ENCODE measurements around the gene ANO3.
"Not testable (repeated sequence)": the region's sequence is repeated elsewhere in the genome, so short reads cannot be mapped to it uniquely, and the experiment has no call there.

Gene ANO3

DNA sequence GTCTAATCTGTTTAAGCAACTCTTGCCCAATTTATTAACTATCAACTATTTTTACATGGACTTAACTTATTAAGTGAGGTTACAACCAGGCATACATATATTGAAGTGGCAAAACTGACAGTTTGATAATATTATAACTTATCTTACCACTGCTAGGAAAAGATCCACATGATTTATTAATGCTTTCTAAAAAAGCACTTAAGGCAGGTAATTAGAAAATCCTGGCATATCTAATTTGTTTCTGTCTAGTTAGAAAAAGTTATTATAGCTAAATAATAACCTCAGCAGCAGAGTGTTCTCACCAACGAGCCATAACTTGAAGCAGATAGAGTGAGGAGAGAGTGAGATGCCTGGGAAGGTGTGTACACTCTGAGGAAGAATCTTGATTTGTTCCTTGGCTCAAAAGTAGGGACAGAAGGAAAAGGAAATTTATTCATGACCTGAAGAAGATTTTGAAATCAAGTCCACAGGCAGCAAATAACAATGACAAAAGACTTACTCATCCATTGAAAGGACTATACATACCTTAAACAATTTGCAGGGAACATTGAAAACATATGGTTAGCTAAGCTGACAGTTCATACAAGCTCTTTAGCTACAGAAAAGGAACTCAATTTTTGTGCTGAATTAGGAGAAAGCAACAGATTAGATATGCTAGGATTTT lies 247.2 kb downstream of the ANO3 start:
- peak; percentile 21 for DNase-seq

DNA sequence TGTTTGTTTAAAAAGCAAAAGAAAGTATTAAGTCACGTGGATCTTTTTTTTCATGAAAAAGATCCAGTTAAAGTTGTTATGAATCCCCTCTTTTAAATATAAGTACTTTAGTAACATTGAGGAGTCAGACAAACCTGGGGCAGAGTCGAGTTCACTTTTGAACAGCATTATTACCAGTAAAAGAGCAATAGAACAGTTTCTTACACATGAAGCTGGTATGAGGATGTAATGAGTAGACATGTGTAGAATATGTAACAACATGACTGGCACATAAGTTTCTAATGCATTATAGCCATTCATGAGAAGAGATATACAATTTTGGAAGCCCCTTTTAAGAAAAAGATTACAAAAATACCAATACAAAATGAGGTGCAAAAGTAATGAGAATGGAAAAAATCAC lies 247.8 kb downstream of the ANO3 start:
- no peak for DNase-seq

DNA sequence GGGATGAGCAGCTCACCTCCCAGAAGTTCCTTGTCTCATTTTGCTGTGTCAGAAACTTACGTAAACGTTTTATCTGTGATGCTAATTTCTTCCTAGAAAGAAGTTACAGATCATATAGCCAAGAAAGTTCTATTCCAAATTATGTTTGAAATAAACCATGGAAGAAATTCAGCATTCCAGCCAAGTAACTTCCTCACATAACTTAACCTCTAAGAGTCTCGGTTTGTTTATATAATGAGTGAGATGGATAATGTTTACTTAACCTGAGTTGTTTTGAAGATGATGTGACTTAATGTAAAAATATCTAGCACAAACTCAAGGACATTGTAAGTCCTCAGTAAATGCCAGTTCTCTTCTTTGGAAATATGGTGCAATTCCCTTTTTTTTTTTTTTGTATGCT lies 249.0 kb downstream of the ANO3 start:
- DNase-seq: no peak

DNA sequence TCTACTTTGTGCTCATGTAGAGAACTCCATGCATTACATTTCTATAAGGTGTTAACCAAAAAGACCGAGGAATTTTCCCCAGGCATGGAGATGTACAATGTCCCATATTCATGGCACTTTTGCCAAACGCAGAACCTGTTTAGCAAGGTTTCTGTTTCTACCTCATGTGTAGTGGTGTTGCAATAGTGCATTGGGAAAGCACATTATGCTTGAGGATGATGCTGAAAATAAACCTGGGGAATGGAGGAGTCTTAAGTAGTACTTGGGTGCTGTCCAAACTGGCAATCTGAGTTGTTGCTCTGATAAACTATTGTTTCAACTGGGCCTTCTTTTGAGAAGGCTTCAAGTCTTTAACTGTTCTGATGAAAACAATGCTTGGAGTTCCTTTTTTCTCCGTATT lies 251.6 kb downstream of the ANO3 start:
- no peak for DNase-seq

DNA sequence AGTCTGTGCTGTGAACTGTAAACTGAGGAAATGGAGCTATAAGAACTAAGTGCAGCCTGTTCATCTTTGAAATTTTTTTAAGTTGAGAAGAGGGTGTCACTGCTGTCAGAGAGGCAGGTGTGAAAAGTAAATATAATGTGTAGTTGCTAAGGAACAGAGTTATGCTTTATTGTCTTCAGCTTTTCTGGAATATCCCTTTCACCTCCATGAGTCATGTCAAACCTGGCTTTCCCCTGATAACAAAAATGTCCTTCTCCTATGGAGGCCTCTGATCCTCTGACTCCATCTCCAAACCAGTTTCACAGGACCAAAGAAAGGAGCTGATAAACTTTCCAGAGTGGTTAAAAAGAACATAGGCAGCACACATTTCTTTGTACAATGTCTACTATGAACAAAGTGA lies 252.9 kb downstream of the ANO3 start:
- no peak for DNase-seq

DNA sequence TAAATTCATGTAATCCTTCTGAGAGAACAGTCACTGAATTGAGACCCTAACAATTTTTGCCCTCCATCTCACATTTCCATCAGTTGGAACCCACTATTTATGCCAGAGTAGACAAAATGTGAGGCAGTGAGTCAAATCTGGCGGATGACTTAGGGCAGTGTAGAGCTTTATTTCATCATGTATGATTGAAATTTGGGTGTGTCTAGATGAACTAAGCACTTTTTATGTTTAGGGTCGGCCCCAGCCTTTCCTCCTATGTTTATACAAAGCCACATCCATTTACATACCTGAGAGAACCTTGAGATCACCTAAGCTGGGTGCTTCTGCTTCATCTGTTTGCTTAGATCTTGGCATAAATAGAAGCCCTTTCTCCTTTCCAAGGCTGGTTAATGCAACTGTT lies 255.1 kb downstream of the ANO3 start:
- DNase-seq: no peak

DNA sequence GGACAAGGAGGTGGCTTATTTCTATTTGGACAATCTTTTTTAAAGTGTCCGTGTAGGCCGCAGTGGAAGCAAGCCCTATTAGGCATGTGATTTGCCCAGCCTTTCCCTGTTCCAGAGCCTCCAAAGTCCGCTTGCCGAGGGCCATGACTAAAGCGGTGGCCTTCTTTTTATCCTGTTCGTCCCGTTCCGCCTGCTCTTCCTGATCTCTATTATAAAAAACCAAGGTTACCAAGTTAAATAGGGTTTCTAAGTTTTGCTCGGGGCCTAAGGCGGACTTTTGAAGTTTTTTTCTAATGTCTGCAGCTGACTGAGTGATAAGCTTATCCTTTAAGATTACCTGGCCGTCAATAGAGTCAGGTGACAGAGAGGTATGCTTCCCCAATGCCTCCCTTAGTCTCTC lies 261.8 kb downstream of the ANO3 start:
- DNase-seq: no peak

DNA sequence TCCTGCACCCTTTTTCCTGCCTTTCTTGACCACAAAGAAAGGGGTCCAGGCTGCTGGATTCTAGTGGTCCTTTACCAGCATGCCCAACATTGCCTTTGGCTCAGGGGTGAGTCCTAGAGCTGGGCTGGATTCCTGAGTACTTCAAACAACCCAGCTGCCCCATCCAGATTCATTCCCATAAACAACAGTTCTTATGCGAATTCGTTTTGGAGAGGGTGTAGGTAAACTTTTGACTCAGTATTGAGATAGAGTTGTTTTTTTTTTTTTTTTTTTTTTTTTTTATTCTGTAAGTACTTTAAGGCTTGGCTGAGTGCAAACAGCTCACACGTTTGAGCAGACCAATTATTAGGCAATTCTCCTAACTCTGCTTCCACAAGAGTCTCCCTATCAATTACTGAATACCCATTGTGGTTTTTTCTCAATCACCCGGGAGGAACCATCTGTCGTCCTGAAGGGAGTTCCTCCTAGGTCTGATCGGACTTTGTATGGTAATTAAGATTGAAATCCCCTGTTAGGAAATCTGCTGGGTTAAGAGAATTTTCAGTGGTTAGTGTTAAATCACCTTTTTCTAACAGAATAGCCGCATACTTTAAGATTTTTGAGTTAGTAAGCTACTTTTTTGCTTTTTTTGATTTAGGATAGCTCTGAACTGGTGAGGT lies 263.4 kb downstream of the ANO3 start:
- not testable (repeated sequence) for DNase-seq

DNA sequence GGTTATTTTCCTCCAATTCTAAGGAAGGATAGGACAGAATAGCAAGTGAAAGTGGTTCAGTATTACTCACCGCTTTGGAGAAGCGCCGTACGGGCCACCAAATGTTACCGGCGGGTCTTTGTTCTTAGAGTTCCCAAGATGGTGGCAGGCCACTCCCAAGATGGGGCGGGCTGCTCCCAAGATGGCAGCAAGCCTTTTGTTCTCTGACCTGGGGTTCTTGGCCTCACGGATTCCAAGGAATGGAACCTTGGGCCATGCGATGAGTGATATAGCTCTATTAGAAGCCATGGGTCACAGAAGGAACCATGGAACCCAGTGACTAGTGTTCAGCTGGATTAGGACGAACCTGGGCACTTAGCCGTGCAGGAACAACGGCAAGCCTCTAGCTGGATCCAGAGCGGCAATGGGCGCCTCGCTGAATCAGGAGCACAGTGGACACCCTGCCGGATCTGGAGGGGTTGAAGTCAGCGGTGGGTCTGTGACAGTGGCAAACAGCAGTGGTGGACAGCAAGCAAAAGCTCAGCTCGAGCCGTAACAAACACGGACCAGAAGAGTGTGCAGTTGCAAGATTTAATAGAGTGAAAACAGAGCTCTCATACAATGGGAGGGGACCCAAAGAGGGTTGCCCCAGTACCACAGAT lies 265.2 kb downstream of the ANO3 start:
- not testable (repeated sequence) for DNase-seq

DNA sequence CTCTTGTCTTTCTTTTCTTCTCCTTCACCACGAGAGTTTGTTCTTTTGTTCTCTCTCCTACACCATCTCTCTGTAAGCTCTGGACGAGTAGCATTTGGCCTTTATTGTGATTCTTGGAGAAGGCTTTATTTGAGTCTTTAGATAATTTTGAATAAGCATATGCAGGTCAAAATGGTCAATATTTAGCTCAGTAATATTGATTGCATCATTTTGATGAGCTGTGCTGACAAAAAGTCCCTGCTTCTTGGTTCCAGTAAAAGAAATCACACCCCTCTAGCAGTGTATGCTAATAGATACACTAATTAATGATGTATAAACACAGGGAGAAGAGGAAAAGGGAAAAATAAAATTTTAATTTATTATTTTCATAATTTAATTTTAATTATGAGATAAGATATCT lies 266.0 kb downstream of the ANO3 start:
- no peak for DNase-seq

DNA sequence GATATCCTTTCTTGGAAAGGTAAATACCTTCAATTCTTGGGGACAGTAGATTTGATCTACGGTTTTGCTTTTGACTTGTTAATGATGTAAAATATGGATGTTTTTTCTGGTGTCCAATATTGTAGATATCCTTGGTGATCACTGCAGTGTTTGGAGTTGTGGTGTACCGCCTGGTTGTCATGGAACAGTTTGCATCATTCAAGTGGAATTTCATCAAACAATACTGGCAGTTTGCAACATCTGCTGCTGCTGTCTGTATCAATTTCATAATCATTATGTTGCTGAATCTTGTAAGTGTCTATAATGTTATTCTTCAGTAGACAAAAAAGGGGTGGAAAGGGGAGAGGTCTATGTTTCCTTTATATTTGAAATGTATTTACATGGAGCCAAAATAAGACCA lies 267.5 kb downstream of the ANO3 start:
- DNase-seq: peak; percentile 56

DNA sequence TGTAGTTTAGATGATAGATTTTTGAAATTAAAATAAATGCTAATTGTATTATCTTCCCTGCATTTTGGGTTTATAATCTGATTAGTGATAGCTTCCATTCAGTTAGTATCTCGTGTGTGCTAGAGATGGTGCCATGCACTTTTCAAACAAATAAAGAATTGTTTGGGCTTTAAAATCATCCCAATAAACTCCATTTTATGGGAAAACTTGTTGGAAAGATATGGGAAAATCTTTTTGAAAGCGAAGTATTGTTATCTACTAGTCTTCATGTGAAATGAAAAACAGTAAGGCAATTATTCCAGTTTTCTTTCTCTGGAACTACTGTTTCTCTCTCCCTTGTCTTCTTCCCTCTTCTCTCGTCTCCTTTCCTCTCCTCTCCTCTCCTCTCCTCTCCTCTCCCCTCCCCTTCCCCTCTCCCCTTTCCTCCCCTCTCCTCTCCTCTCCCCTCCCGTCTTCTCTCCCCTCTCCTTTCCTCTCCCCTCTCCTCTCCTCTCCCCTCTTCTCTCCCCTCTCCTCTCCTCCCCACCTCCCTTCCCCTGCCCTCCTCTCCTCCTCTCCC lies 268.0 kb downstream of the ANO3 start:
- no peak for DNase-seq

DNA sequence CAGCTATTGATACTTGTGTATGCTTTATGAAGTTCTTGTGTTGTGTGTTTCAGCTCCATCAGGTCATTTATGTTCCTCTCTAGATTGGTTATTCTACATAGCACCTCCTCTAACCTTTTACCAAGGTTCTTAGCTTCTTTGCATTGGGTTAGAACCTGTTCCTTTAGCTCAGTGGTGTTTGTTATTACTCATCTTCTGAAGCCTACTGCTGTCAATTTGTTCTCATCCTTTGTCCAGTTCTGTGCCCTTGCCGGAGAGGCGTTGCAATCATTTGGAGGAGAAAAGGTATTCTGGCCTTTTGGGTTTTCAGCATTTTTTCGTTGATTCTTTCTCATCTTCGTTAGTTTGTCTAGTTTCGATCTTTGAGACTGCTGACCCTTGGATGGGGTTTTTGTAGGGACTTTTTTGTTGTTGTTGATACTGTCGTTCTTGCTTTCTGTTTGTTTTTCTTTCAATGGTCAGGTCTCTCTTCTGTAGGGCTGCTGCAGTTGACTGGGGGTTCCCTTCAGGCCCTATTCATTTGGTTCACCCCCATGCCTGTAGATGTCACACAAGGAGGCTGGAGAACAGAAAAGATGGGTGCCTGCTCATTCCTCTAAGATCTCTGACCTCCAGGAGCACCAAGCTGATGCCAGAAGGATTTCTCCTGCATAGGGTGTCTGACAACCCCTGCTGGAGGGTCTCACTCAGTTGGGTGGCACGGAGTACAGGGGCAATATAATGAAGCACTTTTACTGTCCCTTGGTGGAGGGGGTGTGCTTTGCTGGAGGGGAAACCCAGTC lies 276.0 kb downstream of the ANO3 start:
- no peak for DNase-seq

DNA sequence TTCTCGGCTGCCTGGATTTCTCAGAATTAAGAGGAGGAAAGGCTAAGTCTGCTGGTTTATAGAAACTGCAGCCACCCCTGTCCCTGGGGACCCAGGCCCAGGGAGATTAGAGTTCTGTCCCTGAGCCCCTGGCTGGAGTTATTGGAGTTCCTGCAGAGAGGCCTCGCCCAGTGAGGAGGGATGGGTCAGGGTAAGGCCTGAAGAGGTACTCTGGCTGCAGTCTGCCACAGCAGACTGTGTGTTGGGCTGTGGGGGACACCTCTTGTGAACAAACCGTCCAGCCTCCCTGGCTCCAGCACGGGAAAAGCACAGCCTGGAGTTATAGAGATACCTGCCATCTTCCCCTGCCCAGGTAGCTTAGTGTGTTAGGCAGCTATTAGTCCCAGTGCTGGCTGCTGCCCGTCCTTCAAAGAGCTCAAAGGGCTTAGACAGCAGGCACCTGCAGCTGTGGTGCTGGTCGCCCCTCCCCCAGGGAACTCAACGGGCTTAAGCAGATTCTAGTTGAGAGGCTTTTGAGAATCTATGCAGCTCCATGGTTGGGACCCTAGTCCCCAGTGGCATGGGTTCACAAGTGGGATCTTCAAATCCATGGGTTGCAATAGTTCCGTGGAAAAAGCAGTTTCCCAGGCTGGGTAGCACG lies 276.7 kb downstream of the ANO3 start:
- DNase-seq: no peak

DNA sequence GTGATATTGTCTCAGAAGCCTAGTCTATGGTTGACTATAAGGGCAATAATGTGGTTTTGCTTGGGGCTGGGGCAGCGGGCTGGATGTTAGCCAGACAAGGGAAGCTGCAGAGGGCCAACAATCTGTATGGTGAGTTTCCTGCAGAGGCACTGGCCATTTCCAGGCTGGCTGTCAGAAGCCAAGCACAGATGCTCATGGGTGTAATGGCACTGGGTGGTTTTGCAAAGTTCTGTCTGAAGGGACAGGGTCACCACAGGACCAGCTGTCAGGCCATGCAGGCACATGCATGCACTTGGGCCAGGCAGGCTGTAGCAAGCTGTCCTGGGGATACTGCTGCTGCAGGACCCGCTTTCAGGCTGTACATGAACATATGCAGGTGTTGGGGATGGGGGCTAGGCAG lies 281.8 kb downstream of the ANO3 start:
- no peak for DNase-seq

DNA sequence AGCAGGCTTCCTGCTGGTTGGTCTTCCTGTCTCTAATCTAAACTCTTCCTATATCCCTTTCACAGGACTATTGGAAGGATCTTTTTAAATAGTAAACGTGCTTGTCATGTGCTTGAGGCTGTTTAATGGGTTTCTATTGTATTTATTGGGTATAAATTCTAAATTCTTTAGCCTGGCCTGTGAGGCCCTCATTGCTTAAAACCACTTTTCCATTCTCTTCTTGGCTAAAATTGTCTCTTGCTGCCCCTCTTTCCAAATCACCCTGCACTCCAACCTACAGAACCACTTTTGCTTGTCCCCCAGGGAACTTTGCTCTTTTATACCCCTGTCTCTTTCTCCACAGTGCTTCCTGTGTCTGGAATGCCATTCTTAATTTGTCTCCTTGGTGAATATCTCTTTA lies 286.5 kb downstream of the ANO3 start:
- no peak for DNase-seq

DNA sequence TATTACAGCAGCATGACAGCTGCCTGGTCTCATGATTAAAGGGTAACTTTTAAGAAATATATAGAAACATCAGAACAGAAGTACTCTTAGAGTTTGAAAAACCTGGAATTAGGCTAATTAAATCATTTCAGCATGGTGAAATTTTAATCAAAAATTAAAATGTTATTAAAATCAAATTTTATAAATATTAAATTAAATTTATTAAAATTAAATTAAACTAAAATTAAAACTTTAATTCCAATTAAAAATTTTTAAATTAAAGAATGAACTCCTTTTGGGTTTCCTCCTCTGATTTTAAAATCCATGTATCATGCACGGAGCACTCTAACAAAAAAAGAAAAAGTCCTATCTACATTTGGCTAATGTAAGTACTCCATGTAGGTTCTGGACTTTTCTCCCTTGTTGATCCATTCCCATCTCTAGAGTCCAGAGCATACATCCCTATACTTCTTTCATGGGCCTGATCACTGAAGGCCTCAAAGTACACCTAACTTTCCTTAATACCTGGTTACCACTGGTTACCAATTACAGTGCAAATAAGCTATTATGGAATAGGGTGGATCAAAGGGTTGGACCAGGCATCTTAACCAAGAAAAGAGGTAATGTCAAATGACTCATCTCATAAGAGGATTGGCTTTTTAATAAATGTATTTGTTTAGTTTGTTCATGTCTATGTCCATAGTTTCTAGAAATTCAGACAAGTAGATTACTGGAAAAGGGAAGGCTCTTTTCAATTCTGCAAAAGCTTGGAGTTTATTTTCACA lies 288.5 kb downstream of the ANO3 start:
- no peak for DNase-seq

DNA sequence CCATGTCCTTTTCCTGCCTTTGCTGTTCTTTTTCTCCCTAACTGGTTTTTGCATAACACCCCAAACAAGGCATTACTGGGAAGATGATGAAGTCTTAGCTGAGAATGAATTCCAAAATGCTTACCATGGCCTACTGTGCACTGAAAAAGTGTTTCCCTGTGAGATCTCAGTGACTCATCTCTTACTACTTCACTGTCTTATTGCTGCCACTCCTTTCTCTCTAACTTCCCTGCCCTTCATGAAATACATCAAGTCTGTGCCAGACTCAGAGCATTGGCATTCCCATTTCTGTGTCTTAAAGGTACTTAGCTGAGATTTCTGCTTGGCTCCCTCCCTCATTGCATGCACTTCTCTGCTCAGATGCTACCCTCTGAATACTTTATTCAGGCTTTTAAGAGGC lies 289.2 kb downstream of the ANO3 start:
- DNase-seq: peak; percentile 87

DNA sequence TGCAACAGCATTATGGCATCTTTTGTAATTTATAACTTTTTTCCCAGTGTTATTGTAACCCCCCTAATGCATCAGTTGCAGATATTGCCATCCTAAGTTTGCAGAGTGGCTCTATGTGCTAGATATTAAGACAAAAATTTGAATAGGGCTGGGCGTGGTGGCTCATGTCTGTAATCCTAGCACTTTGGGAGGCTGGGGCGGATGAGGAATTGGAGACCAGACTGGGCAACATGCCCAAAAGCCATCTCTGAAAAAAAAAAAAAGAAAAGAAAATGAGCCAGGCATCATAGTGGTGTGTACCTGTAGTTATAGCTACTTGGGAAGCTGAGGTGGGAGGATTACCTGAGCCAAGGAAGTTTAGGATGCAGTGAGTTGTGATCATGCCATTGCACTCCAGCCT lies 290.3 kb downstream of the ANO3 start:
- no peak for DNase-seq

DNA sequence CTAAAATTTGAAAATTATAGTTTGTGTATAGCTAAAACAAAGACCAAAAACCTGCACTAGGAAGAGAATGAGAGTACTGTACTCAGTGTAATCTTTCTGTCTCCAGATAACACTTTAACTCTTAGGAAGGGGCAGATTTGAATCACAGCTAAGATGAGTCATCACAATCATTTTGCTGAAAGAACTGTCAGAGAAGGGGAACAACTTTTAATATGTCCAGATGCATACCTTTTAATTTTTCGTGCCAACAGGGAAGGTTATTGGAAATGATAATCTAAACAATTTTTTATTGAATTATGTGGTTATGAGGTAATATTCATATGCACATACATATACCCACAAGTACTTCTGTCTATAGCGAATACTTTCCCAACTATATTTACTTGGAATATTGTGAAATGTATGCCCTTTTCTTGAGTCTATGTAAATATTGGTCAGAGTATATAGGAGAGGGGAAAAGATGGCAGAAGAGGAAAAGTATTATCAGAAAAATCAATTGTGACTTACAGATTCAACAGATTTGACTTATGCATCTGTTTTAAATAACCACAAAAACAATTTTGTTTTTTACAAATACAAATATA lies 291.2 kb downstream of the ANO3 start:
- DNase-seq: peak; percentile 17

DNA sequence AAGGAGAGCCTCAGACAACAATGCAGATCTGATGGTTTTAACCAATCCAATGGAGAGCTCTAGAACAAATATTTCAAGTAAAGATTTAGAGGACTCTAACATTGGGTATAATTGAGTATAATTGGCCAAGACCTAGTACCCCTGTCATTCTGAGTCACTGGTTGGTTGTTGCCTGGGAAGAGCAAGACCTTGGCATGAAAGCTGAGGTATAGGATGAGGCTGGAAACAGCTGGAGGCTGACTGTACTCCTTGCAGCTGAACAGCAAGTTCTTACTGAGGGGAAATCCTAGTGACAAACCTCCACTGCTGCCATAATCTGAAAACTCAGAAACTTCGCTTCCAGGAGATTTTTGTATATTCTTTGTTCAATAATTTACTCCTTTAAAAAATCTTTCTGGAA lies 294.4 kb downstream of the ANO3 start:
- no peak for DNase-seq

Data from fibroblast of skin of scalp (primary cell).